Trophoblast cell (in vitro differentiated cells and primary cell): ENCODE results near the gene ST6GALNAC3.

Source experiments
- DNase-seq, 2 donors: peaks; one replicate each; pipeline ENCODE4 v3.0.0-alpha.2; 2016
- H2AFZ ChIP-seq: 2 replicates; pipeline ENCODE4 v1.6.1; 2013; ENCODE audit warnings: low read length, moderate library complexity, mild to moderate bottlenecking; ENCODE audit not compliant: insufficient read depth, poor library complexity
- H2AK5ac ChIP-seq: 2 replicates; pipeline ENCODE4 v1.6.1; 2013; ENCODE audit warnings: mild to moderate bottlenecking, low read length
- H2BK120ac ChIP-seq: 2 replicates; pipeline ENCODE4 v1.6.1; 2013; ENCODE audit warnings: low read length, mild to moderate bottlenecking, moderate library complexity; ENCODE audit not compliant: insufficient read depth, poor library complexity
- H2BK12ac ChIP-seq: 2 replicates; pipeline ENCODE4 v1.6.1; 2013; ENCODE audit warnings: mild to moderate bottlenecking, low read length, moderate library complexity
- H2BK5ac ChIP-seq: 2 replicates; pipeline ENCODE4 v1.6.1; 2013; ENCODE audit warnings: low read length, low read depth, moderate library complexity, mild to moderate bottlenecking; ENCODE audit not compliant: poor library complexity
- H3K14ac ChIP-seq: 2 replicates; pipeline ENCODE4 v1.6.1; 2013; ENCODE audit warnings: mild to moderate bottlenecking, low read length
- H3K18ac ChIP-seq: 2 replicates; pipeline ENCODE4 v1.6.1; 2013; ENCODE audit warnings: mild to moderate bottlenecking, low read length
- H3K23ac ChIP-seq: 2 replicates; pipeline ENCODE4 v1.6.1; 2013; ENCODE audit warnings: low read length
- H3K27ac ChIP-seq: 2 replicates; pipeline ENCODE4 v1.5.1; 2013; ENCODE audit warnings: low read depth, mild to moderate bottlenecking, inconsistent platforms, low read length, moderate library complexity
- H3K27me3 ChIP-seq: 2 replicates; pipeline ENCODE4 v1.6.1; 2013; ENCODE audit warnings: inconsistent platforms, mild to moderate bottlenecking, low read length, moderate library complexity; ENCODE audit not compliant: insufficient read depth
- H3K36me3 ChIP-seq, 2 experiments: 1 replicate in 1 of 2; 2 replicates in 1 of 2; pipeline ENCODE4 v1.6.1; 2013; ENCODE audit warnings: low read length in 2 of 2, mild to moderate bottlenecking in 2 of 2, moderate library complexity in 1 of 2; ENCODE audit not compliant: insufficient read depth in 2 of 2, control insufficient read depth in 1 of 2
- H3K4ac ChIP-seq: 2 replicates; pipeline ENCODE4 v1.6.1; 2013; ENCODE audit warnings: low read depth, mild to moderate bottlenecking, low read length, moderate library complexity
- H3K4me1 ChIP-seq, 2 experiments: 1 replicate in 1 of 2; 2 replicates in 1 of 2; pipeline ENCODE4 v1.6.1; 2013; ENCODE audit warnings: low read length in 2 of 2, mild to moderate bottlenecking in 2 of 2, moderate library complexity in 1 of 2; ENCODE audit not compliant: insufficient read depth in 2 of 2, control insufficient read depth in 1 of 2
- H3K4me2 ChIP-seq: 2 replicates; pipeline ENCODE4 v1.6.1; 2013; ENCODE audit warnings: inconsistent platforms, mild to moderate bottlenecking, low read length, moderate library complexity
- H3K4me3 ChIP-seq: 2 replicates; pipeline ENCODE4 v1.5.1; 2013; ENCODE audit warnings: mild to moderate bottlenecking, low read depth, low read length, inconsistent platforms
- H3K79me1 ChIP-seq: one replicate; pipeline ENCODE4 v1.6.1; 2013; ENCODE audit warnings: low read length
- H3K79me2 ChIP-seq: 2 replicates; pipeline ENCODE4 v1.6.1; 2013; ENCODE audit warnings: low read length, mild to moderate bottlenecking; ENCODE audit not compliant: control insufficient read depth, insufficient read depth, poor library complexity
- H3K9ac ChIP-seq: 2 replicates; pipeline ENCODE4 v1.6.1; 2013; ENCODE audit warnings: mild to moderate bottlenecking, low read length
- H3K9me3 ChIP-seq: 2 replicates; pipeline ENCODE4 v1.6.1; 2013; ENCODE audit warnings: low read depth, mild to moderate bottlenecking, control low read depth, inconsistent platforms, low read length; ENCODE audit not compliant: insufficient read depth
- H4K12ac ChIP-seq: 2 replicates; pipeline ENCODE4 v1.6.1; 2013; ENCODE audit warnings: low read depth, mild to moderate bottlenecking, low read length, moderate library complexity
- H4K8ac ChIP-seq: 2 replicates; pipeline ENCODE4 v1.6.1; 2013; ENCODE audit warnings: low read depth, mild to moderate bottlenecking, low read length, moderate library complexity
- H4K91ac ChIP-seq: one replicate; pipeline ENCODE4 v1.6.1; 2013; ENCODE audit warnings: low read depth, mild to moderate bottlenecking, low read length, moderate library complexity
- WGBS: extraction: QIAGEN DNeasy Blood & Tissue Kit; methylation state at CpG from one replicate; pipeline ENCODE4 v1.1.7; 2013; ENCODE audit warnings: missing lambda C conversion rate; ENCODE audit not compliant: insufficient read length, insufficient coverage; ENCODE audit errors: extremely low coverage; 5-methylcytosine and 5-hydroxymethylcytosine counted together

The ST6GALNAC3 gene

GRCh38 chr1:76128096-76128495, 53.5 kb downstream of the ST6GALNAC3 start:
- peaks cover 0 to 3% of the 10 kb centered on the region in 2 experiments for H3K4me1 ChIP-seq
- H2BK12ac ChIP-seq, result no peak overlapping the region
- H3K27ac ChIP-seq, result no peak overlapping the region
- H4K91ac ChIP-seq, result no peak overlapping the region
- H3K9me3 ChIP-seq, result peaks cover 3% of the 10 kb centered on the region
- H3K36me3 ChIP-seq, result peaks cover 0 to 11% of the 10 kb centered on the region in 2 experiments
- H3K4me2 ChIP-seq, result no peak overlapping the region
- H3K79me1 ChIP-seq, result no peaks in the 10 kb centered on the region
- whole genome bisulfite sequencing, result no CpG with 5 or more reads among the region's 5 CpGs
- no peak overlapping the region for H3K4me3 ChIP-seq
- no peak overlapping the region for H2BK120ac ChIP-seq
- no peak overlapping the region for H3K14ac ChIP-seq
- H4K8ac ChIP-seq, result no peak overlapping the region
- H3K4ac ChIP-seq, result no peak overlapping the region
- no peak overlapping the region for H2AFZ ChIP-seq
- no peak overlapping the region for H4K12ac ChIP-seq
- no peaks in the 10 kb centered on the region for H3K27me3 ChIP-seq
- H2BK5ac ChIP-seq, result no peak overlapping the region
- DNase-seq, result no peak
- no peak overlapping the region for H3K18ac ChIP-seq
- H3K79me2 ChIP-seq, result no peaks in the 10 kb centered on the region
- H2AK5ac ChIP-seq, result no peak overlapping the region
- peak overlapping the region; percentile 34 for H3K23ac ChIP-seq
- H3K9ac ChIP-seq, result no peak overlapping the region

DNA sequence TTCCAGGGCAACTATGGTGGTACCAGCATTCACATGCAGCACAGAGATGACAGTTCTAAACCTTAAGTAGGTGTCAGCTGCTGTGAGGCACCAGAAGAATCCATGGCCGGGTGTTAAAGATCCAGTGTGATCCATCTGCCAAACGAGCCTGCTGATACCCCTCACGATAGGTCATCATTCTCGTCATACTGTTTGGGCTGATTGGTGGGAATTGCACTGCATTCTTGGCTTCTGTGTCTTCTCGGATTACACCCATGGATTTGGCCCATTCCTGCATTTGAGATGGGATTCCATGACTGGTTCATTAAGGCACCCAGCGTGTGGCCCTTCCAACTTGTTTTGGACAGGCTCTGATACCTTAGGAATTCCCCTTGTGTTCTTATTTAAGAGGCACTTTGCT, 55.2 kb downstream of the ST6GALNAC3 start:
- Histone ChIP-seq H3K9ac (no peak overlapping the region), H2AFZ (no peak overlapping the region), H3K18ac (no peak overlapping the region), H4K91ac (no peak overlapping the region), H3K9me3 (peaks cover 3% of the 10 kb centered on the region), H2BK120ac (no peak overlapping the region), H3K4me1 (no peaks in the 10 kb centered on the region), H2BK12ac (no peak overlapping the region), H3K23ac (no peak overlapping the region), H3K4ac (no peak overlapping the region), H4K8ac (no peak overlapping the region), H2BK5ac (no peak overlapping the region), H3K27ac (no peak overlapping the region), H3K27me3 (no peaks in the 10 kb centered on the region), H3K4me3 (no peak overlapping the region), H2AK5ac (no peak overlapping the region), H3K79me2 (no peaks in the 10 kb centered on the region), H4K12ac (no peak overlapping the region), H3K36me3 (peaks cover 0 to 11% of the 10 kb centered on the region in 2 experiments), H3K4me2 (no peak overlapping the region), H3K14ac (no peak overlapping the region), H3K79me1 (no peaks in the 10 kb centered on the region)
- WGBS, result no CpG with 5 or more reads among the region's 6 CpGs
- DNase-seq, result peak; percentile 27 to 51

GRCh38 chr1:76130992-76131391, 56.4 kb downstream of the ST6GALNAC3 start:
- peaks cover 3% of the 10 kb centered on the region for H3K9me3 ChIP-seq
- no peak overlapping the region for H2BK120ac ChIP-seq
- H3K23ac ChIP-seq, result no peak overlapping the region
- no peak overlapping the region for H2BK12ac ChIP-seq
- no peak overlapping the region for H3K14ac ChIP-seq
- H3K79me1 ChIP-seq, result no peaks in the 10 kb centered on the region
- H3K79me2 ChIP-seq, result no peaks in the 10 kb centered on the region
- H4K8ac ChIP-seq, result no peak overlapping the region
- H3K18ac ChIP-seq, result no peak overlapping the region
- H3K9ac ChIP-seq, result no peak overlapping the region
- no peak overlapping the region for H4K12ac ChIP-seq
- WGBS, result no CpG with 5 or more reads among the region's 4 CpGs
- DNase-seq, result no peak
- no peak overlapping the region for H3K27ac ChIP-seq
- H3K4me1 ChIP-seq, result no peaks in the 10 kb centered on the region
- no peak overlapping the region for H3K4ac ChIP-seq
- H3K36me3 ChIP-seq, result peaks cover 0 to 11% of the 10 kb centered on the region in 2 experiments
- no peak overlapping the region for H2BK5ac ChIP-seq
- H3K4me2 ChIP-seq, result no peak overlapping the region
- H2AFZ ChIP-seq, result no peak overlapping the region
- no peak overlapping the region for H2AK5ac ChIP-seq
- H3K27me3 ChIP-seq, result no peaks in the 10 kb centered on the region
- H4K91ac ChIP-seq, result no peak overlapping the region
- H3K4me3 ChIP-seq, result no peak overlapping the region

- Histone ChIP-seq H4K8ac (no peak overlapping the region), H3K9ac (no peak overlapping the region), H3K27me3 (no peaks in the 10 kb centered on the region), H3K27ac (no peak overlapping the region), H2BK12ac (no peak overlapping the region), H2BK120ac (no peak overlapping the region), H3K4me2 (no peak overlapping the region), H2AK5ac (no peak overlapping the region), H2BK5ac (no peak overlapping the region), H3K36me3 (peaks cover 0 to 4% of the 10 kb centered on the region in 2 experiments), H3K14ac (no peak overlapping the region), H3K79me2 (no peaks in the 10 kb centered on the region), H4K91ac (no peak overlapping the region), H3K9me3 (peaks cover 3% of the 10 kb centered on the region), H3K4me1 (no peaks in the 10 kb centered on the region), H3K23ac (no peak overlapping the region), H3K79me1 (no peaks in the 10 kb centered on the region), H2AFZ (no peak overlapping the region), H3K18ac (no peak overlapping the region), H4K12ac (no peak overlapping the region), H3K4me3 (no peak overlapping the region), H3K4ac (no peak overlapping the region)
- WGBS, result no CpG with 5 or more reads among the region's 2 CpGs
- DNase-seq, result peak; percentile 58 to 78
These were observed 59.4 kb downstream of the ST6GALNAC3 start for GRCh38 chr1:76133977-76134376.
